ENCODE data around the gene EXOC3L4.

GRCh38 chr14:103151270-103151945, 56.9 kb downstream of the EXOC3L4 start:
- TF ChIP-seq RAD21 (IDR thresholded peaks at IDR 0.05) (no peak), CTCF (IDR thresholded peaks at IDR 0.05; ENCODE audit: low read depth, low read length, missing input control) (no peak), JUND (IDR thresholded peaks at IDR 0.05) (no peak), MAX (IDR thresholded peaks at IDR 0.05) (no peak), ATF3 (IDR thresholded peaks at IDR 0.05) (no peak), YY1 (IDR thresholded peaks at IDR 0.05) (no peak), GABPA (IDR thresholded peaks at IDR 0.05 in 1 of 2, conservative IDR thresholded peaks at IDR 0.05 in 1 of 2) (no peak), REST (IDR thresholded peaks at IDR 0.05) (no peak), SP1 (IDR thresholded peaks at IDR 0.05) (no peak), TAF1 (conservative IDR thresholded peaks at IDR 0.05) (no peak), NR2F2 (IDR thresholded peaks at IDR 0.05) (no peak), EGR1 (IDR thresholded peaks at IDR 0.05; ENCODE audit: low read depth in 2 of 2) (no peak)

All from liver (tissue), 3 donors.